GM21423 (cell line): ENCODE measurements around the gene SLC26A9.

Experiments
- ATAC-seq: cut with Tn5 transposase; IDR thresholded peaks from one replicate; pipeline ENCODE4 v1.9.1; 2021; ENCODE audit warnings: mild to moderate bottlenecking, moderate library complexity; ENCODE audit not compliant: unreplicated experiment

Gene SLC26A9

GRCh38 chr1:205927676-205928075, 15.6 kb downstream of the SLC26A9 start:
- ATAC-seq: no peak

GRCh38 chr1:205927247-205927646, 16.0 kb downstream of the SLC26A9 start:
- ATAC-seq: no peak

GRCh38 chr1:205926636-205927035, 16.6 kb downstream of the SLC26A9 start:
- no peak for ATAC-seq

GRCh38 chr1:205926213-205926612, 17.0 kb downstream of the SLC26A9 start:
- ATAC-seq: no peak

GRCh38 chr1:205925736-205926135, 17.5 kb downstream of the SLC26A9 start:
- no peak for ATAC-seq

- ATAC-seq: no peak
Measured at GRCh38 chr1:205924460-205924790, 18.8 kb downstream of the SLC26A9 start.

GRCh38 chr1:205923651-205924459, 19.4 kb downstream of the SLC26A9 start:
- ATAC-seq: no peak

GRCh38 chr1:205922806-205923205, 20.4 kb downstream of the SLC26A9 start:
- ATAC-seq: no peak

GRCh38 chr1:205922314-205922713, 20.9 kb downstream of the SLC26A9 start:
- ATAC-seq: no peak

- no peak for ATAC-seq
Measured at GRCh38 chr1:205921570-205921909, 21.7 kb downstream of the SLC26A9 start.

- ATAC-seq: no peak
Measured at GRCh38 chr1:205920861-205921569, 22.2 kb downstream of the SLC26A9 start.

GRCh38 chr1:205920159-205920558, 23.1 kb downstream of the SLC26A9 start:
- ATAC-seq: no peak

- no peak for ATAC-seq
Measured at GRCh38 chr1:205918955-205919746, 24.1 kb downstream of the SLC26A9 start.

- ATAC-seq: no peak
Measured at GRCh38 chr1:205917466-205918238, 25.6 kb downstream of the SLC26A9 start.

- no peak for ATAC-seq
Measured at GRCh38 chr1:205916541-205916940, 26.7 kb downstream of the SLC26A9 start.

GRCh38 chr1:205915354-205915990, 27.8 kb downstream of the SLC26A9 start:
- no peak for ATAC-seq

GRCh38 chr1:205914730-205915129, 28.5 kb downstream of the SLC26A9 start:
- no peak for ATAC-seq

- no peak for ATAC-seq
Measured at GRCh38 chr1:205914155-205914507, 29.1 kb downstream of the SLC26A9 start.

- ATAC-seq: no peak
Measured at GRCh38 chr1:205913451-205914154, 29.7 kb downstream of the SLC26A9 start.

- ATAC-seq: no peak
Measured at GRCh38 chr1:205907794-205908193, 35.5 kb downstream of the SLC26A9 start.
